Head of caudate nucleus (tissue), 42 donors: ENCODE data around the gene SESTD1.

Experiments
- DNase-seq, 42 donors: peaks; one replicate each; pipeline versions ENCODE4 v3.0.0 to v3.0.0-alpha.2; 2020 to 2021; ENCODE audit warnings: mixed read lengths in 7 of 42
- intact Hi-C: fragments of 100-400 bp; cut with DNase I; formaldehyde crosslinking; loops from one replicate; pipeline ENCODE4 v1.15.0; 2022

Gene SESTD1

GRCh38 chr2:179264368-179265081 lies at the start of gene SESTD1:
SESTD1 (minus strand) TSS chr2:179264832; CDS start chr2:179191841, 72,991 bp downstream.
- intact Hi-C loops: loop anchor here (10.0 kb wide), 1 partner anchor 70 kb away; no protein-coding TSS in a partner anchor

GRCh38 chr2:179313057-179313456 lies 48.4 kb upstream of the SESTD1 start:
- DNase-seq: no peak
- intact Hi-C loops: no loop called here

More at GRCh38 chr2:179264368-179265081, at the start of gene SESTD1:
- DNase-seq: peak in 41 of 42 donors; percentile 37 to 89 (median 76)

- intact Hi-C loops: no loop called here
- peak in 6 of 42 donors; percentile 2 to 21 (median 6) for DNase-seq
Measured at GRCh38 chr2:179311101-179311500, 46.5 kb upstream of the SESTD1 start.

GRCh38 chr2:179307616-179308371 lies 43.2 kb upstream of the SESTD1 start:
- no peak for DNase-seq
- intact Hi-C loops: no loop called here

GRCh38 chr2:179305125-179305524 lies 40.5 kb upstream of the SESTD1 start:
- intact Hi-C loops: no loop called here
- no peak for DNase-seq

- DNase-seq: no peak
- intact Hi-C loops: no loop called here
Measured at GRCh38 chr2:179304424-179304823, 39.8 kb upstream of the SESTD1 start.

- DNase-seq: no peak
- intact Hi-C loops: no loop called here
Measured at GRCh38 chr2:179302764-179303571, 38.3 kb upstream of the SESTD1 start.

- intact Hi-C loops: no loop called here
- no peak for DNase-seq
Measured at GRCh38 chr2:179302149-179302548, 37.5 kb upstream of the SESTD1 start.

GRCh38 chr2:179298666-179299065 lies 34.0 kb upstream of the SESTD1 start:
- intact Hi-C loops: no loop called here
- DNase-seq: no peak

- intact Hi-C loops: no loop called here
- DNase-seq: no peak
Measured at GRCh38 chr2:179297927-179298326, 33.3 kb upstream of the SESTD1 start.

GRCh38 chr2:179290329-179290728 lies 25.7 kb upstream of the SESTD1 start:
- no peak for DNase-seq
- intact Hi-C loops: no loop called here

GRCh38 chr2:179285060-179285459 lies 20.4 kb upstream of the SESTD1 start:
- no peak for DNase-seq
- intact Hi-C loops: no loop called here

GRCh38 chr2:179277429-179278196 lies 13.0 kb upstream of the SESTD1 start:
- DNase-seq: no peak
- intact Hi-C loops: no loop called here

- intact Hi-C loops: no loop called here
- DNase-seq: no peak
Measured at GRCh38 chr2:179275253-179276012, 10.8 kb upstream of the SESTD1 start.

- intact Hi-C loops: no loop called here
Measured at GRCh38 chr2:179274749-179275148, 10.1 kb upstream of the SESTD1 start.

GRCh38 chr2:179273461-179273962 lies 8.9 kb upstream of the SESTD1 start:
- intact Hi-C loops: no loop called here
- peak in 15 of 42 donors; percentile 16 to 68 (median 30) for DNase-seq

More at GRCh38 chr2:179274749-179275148, 10.1 kb upstream of the SESTD1 start:
- no peak for DNase-seq

GRCh38 chr2:179272406-179273192 lies 8.0 kb upstream of the SESTD1 start:
- intact Hi-C loops: no loop called here
- peak in 15 of 42 donors; percentile 11 to 63 (median 35) for DNase-seq
